ENCODE results near the gene CROCC2. TPM values are rescaled to one million over a fixed set of nuclear protein-coding genes. Genes with fewer than 3 reads are reported as not detected.

The CROCC2 gene
- total and polyA plus RNA-seq, 7 donors: 0.01 TPM; not detected in 6

GRCh38 chr2:240999873-241000541, 93.9 kb downstream of the CROCC2 start:
- WGBS, 3 donors: 58 to 83% (median 62%) methylated on average over 19 of the region's 19 CpGs
- Histone ChIP-seq H3K36me3 (ENCODE audit: insufficient read depth in 1 of 2, low read depth in 1 of 2) (peaks cover 8 to 16% of the 10 kb centered on the region in 2 donors), H3K27ac (peak overlapping the region; percentile 98), H3K27me3 (ENCODE audit: insufficient read depth in 3 of 3, low read length in 2 of 3) (no peaks in the 10 kb centered on the region), H3K4me3 (peak overlapping the region; percentile 85), H3K4me1 (peaks cover 48% of the 10 kb centered on the region), H3K9me3 (peaks cover 16% of the 10 kb centered on the region)
- DNase-seq: peak in 1 of 2 donors; percentile 51
- no peak for ATAC-seq
- intact Hi-C loops (cut with DNase I): loop anchor here in 1 of 2 donors (10.0 kb wide), 1 partner anchor 415 kb away; the partner anchor contains the start of gene CAPN10
- TF ChIP-seq, protein P1, sequence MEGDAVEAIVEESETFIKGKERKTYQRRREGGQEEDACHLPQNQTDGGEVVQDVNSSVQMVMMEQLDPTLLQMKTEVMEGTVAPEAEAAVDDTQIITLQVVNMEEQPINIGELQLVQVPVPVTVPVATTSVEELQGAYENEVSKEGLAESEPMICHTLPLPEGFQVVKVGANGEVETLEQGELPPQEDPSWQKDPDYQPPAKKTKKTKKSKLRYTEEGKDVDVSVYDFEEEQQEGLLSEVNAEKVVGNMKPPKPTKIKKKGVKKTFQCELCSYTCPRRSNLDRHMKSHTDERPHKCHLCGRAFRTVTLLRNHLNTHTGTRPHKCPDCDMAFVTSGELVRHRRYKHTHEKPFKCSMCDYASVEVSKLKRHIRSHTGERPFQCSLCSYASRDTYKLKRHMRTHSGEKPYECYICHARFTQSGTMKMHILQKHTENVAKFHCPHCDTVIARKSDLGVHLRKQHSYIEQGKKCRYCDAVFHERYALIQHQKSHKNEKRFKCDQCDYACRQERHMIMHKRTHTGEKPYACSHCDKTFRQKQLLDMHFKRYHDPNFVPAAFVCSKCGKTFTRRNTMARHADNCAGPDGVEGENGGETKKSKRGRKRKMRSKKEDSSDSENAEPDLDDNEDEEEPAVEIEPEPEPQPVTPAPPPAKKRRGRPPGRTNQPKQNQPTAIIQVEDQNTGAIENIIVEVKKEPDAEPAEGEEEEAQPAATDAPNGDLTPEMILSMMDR (IDR thresholded peaks at IDR 0.05): no peak

DNA sequence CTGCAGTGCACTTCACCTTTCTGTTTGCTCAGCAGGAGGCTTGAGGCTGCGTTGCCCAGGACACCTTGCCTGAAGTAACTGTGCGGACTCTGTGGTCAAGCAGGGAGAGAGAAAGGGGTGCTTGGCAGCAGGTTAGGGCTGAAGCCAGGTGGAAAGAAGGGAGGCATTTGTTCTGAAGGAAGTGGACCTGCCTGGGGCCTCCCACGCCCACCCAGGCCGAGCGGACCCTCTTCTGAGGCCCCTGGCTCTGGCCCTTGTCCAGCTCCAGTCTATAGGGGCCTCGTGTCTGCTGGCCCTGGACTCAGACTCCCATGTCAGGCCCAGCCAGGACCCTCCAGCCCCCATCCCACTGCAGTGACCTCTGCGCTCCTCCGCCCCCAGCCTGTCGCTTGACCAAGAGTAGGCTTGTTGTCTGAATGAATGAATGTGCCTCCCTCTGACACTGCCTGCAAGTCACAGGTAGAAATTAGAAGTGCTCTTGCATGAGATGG, 94.7 kb downstream of the CROCC2 start:
- peaks cover 43% of the 10 kb centered on the region for H3K4me1 ChIP-seq
- H3K27me3 ChIP-seq (ENCODE audit: insufficient read depth in 3 of 3, low read length in 2 of 3): no peaks in the 10 kb centered on the region
- H3K9me3 ChIP-seq: peaks cover 16% of the 10 kb centered on the region
- ATAC-seq: no peak
- no peak for DNase-seq
- H3K36me3 ChIP-seq (ENCODE audit: insufficient read depth in 1 of 2, low read depth in 1 of 2): peaks cover 8 to 16% of the 10 kb centered on the region in 2 donors
- intact Hi-C loops (cut with DNase I): no loop called here
- peak overlapping the region; percentile 85 for H3K4me3 ChIP-seq
- WGBS, 3 donors: 89 to 90% (median 89%) methylated on average over 9 of the region's 9 CpGs
- TF ChIP-seq, protein P1 (IDR thresholded peaks at IDR 0.05): no peak
- H3K27ac ChIP-seq: no peak overlapping the region

- intact Hi-C loops (cut with DNase I): no loop called here
- H3K36me3 ChIP-seq (ENCODE audit: insufficient read depth in 1 of 2, low read depth in 1 of 2): peaks cover 8 to 16% of the 10 kb centered on the region in 2 donors
- no peak overlapping the region for H3K4me3 ChIP-seq
- H3K4me1 ChIP-seq: peaks cover 37% of the 10 kb centered on the region
- no peak overlapping the region for H3K27ac ChIP-seq
- peak; percentile 19 to 46 for DNase-seq
- H3K9me3 ChIP-seq: peaks cover 16% of the 10 kb centered on the region
- peak in 1 of 4 donors; percentile 25 for ATAC-seq
- WGBS, 3 donors: 75 to 87% (median 77%) methylated on average over 21 of the region's 21 CpGs
- TF ChIP-seq, protein P1 (IDR thresholded peaks at IDR 0.05): no peak
- no peaks in the 10 kb centered on the region for H3K27me3 ChIP-seq (ENCODE audit: insufficient read depth in 3 of 3, low read length in 2 of 3)
These were observed 95.5 kb downstream of the CROCC2 start for GRCh38 chr2:241001413-241002274.

DNA sequence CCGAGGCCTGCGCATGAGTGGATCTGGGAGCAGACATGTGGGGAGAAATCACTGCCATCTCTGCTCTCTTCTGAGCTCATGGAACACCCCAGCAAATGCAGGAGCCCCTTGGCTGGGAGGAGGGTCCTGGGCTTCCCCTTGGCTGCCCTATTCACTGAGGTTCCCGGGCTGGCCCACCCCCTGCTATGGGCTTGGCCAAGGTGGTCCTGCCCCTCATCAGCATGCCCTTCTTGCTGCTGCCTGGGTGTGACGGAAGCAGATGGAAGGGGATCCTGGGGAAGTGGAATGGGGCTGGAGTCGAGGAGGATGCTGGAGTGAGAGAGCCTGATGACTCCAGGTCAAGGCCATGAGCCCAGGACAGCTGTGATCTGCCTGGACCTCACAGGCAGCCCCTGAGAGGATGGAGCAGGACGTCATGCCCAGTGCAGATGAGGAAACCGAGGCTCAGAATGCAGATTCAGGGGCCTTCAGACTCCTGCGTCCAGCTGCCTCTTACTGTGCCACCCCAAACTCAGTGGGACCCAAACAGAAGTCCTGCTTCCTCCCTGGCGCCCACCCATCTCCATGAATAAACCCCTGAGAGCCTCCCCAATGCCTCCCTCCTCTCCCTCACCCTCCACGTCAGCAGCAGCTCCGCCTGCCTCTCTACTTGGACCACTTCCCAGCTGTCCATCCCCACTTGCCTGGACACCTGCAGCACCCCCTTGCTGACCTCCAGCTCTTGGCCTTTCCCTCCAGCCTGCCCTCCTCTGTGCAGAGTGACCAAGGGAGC, 96.3 kb downstream of the CROCC2 start:
- Histone ChIP-seq H3K36me3 (ENCODE audit: insufficient read depth in 1 of 2, low read depth in 1 of 2) (peaks cover 8 to 16% of the 10 kb centered on the region in 2 donors), H3K9me3 (peaks cover 16% of the 10 kb centered on the region), H3K27ac (no peak overlapping the region), H3K27me3 (ENCODE audit: insufficient read depth in 3 of 3, low read length in 2 of 3) (no peaks in the 10 kb centered on the region), H3K4me1 (peaks cover 37% of the 10 kb centered on the region), H3K4me3 (no peak overlapping the region)
- TF ChIP-seq, protein P1 (IDR thresholded peaks at IDR 0.05): no peak
- intact Hi-C loops (cut with DNase I): no loop called here
- 83 to 89% (median 83%) methylated on average over 10 to 11 of the region's 11 CpGs for WGBS, 3 donors
- peak in 1 of 2 donors; percentile 44 for DNase-seq
- no peak for ATAC-seq

Data from psoas muscle (tissue), 8 donors.